Activated naive CD4-positive, alpha-beta T cell (primary cell): ENCODE data around the gene MAGI1.
"Not testable (repeated sequence)": the region's sequence is repeated elsewhere in the genome, so short reads cannot be mapped to it uniquely, and the experiment has no call there.

Experiments used
- DNase-seq, 4 experiments: peaks; one replicate each; lab custom pipeline; 2025; lab: John Stamatoyannopoulos, UW

The MAGI1 gene

DNA sequence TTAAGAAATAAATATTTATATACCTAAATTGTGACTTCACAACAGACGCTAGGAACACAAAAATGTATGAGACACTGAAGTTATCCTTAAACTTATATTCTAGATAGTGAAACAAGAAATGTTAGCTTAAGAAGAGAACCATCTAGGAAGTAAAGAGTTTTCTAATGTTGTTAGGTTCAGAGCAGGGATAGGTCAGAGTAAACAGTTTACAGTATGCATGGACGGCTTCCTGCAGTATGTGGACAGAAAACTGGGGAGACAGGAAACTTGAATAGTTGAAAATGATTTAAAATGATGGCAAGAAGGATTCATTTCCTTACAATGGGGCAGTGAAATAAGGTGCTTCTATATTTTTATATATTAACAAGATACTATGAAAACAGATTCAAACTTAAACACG, 449.8 kb downstream of the MAGI1 start:
- DNase-seq = no peak

DNA sequence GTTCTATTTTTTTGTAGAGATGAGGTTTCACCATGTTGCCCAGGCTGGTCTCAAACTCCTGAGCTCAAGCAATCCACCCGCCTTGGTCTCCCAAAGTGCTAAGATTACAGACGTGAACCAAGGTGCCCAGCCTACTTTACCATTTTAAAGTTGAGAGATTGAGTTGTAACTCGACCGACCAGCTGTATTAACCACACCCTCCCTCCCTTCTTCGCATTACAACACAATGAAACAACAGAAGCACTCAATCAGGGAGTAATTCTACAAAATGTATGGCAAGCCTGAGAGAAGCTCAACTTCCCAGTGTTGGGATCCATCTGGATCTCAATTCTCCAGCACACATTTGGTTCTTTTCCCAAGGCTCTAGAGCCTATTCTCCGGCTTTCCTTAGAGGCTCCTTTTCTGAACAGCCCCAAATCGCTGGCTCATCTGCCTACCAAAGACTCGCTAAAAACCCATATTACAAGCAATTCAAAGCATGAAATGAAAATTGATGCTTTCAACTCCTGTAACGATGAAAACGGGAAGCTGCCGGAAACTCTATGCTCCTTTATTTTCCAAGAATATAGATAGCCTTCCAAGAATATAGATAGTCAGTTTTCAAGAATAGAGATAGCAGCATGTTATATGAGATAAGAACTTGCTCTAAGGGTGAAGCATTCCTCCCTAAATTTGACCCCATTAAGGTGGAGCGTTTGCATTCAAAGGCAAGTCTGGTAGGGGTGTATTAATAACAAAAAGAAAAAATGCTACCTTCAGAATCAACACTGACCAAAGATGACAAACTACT, 450.9 kb downstream of the MAGI1 start:
- no peak for DNase-seq

- DNase-seq = no peak
These were observed 453.8 kb downstream of the MAGI1 start for GRCh38 chr3:65584913-65585312.

DNA sequence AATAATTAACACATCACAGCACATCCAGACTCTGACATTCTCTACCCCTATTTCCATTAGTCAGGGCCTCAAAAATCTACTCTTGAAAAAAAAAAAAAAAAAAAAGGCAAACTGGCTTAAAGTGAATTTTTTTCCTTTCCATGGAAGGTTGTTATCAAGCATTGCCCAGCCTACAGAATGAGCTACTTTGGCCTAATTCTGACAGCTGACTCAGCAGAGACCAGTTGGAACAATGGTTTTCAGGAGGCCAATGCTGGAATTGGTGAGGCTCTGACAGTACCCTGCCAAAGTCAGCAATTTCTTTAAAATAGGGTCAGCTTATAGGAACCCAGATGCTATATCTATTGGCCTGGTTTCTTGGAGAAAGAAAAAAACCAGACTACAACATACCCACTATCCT, 454.7 kb downstream of the MAGI1 start:
- no peak for DNase-seq

DNA sequence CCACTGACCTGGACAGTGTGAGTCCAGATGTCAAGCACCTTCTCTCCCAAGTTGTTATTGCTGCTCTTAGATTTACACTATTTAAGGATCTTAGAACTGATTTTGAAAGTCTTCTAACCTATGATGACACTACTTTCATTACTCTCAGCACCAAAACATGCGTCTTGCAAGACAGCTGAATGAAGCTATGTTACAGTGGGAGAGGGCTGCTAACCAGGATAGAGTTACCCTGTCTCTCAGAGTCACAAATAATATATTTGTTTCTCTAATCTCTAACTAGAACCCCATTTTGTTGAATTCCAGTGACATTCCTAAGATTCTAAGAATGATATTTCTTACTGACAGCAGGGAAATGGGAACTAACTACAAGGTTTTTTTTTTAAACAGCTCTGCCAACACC, 455.5 kb downstream of the MAGI1 start:
- no peak for DNase-seq

DNA sequence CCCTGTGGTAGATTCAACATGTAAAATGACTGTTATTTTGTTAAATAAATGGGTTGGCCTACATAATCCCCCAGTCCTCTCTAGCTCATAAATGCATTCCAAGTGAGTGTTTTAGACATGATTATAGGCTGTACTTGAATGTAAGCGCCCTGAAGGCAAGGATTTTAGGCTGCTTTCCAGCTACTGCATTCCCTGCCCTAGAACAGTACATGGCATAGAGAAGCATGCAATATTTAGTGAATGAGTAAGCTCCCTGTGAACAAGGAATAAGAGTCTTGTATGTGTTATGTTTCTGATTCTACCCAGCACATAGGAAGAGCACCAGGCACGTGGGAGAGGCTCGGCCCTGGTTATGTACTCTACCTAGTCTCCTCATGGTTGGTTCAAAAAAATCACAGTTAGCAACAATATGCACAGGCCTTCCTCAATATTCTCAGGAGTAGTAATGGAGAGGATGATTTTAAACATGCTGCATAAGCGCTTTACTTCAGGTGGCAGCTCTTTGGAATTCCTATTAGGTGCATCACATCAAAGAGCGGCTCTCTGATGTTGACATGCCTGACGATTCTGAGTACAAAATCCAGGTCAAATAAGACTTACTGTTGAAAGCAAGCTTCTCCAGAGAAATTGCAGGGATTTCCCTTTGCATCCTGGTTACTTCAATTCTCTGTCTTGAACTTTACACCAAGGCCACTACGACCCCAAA, 456.6 kb downstream of the MAGI1 start:
- DNase-seq = no peak

- DNase-seq = no peak
These were observed 457.4 kb downstream of the MAGI1 start for GRCh38 chr3:65581313-65581712.

- no peak for DNase-seq
These were observed 459.9 kb downstream of the MAGI1 start for GRCh38 chr3:65578861-65579260.

DNA sequence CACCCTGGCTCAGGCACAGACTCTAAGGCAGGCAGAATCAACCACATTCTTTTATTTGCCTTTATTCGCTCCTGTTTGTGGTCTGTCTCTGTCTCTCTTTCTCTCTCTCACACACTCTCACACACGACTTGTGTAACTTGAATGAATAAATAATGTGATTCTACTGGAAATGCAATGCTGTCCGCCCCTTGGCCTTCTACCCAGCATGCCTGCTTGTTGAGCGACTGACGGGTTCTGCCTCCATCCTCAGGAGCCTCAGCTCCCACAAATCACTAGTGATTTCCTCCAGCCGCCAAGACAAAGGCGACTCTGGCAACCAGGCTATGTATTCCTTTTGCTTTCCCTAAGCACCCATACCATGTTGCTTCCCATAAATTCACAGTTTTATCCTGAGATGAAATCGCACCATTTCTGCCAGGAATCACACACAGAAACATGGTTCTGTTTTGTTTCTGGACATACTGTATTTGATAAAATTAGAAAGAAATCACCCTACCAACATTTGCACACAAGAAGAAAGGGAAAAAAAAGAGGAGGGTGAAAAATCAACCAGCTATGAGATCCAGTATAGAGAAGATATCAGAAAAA, 460.8 kb downstream of the MAGI1 start:
- no peak for DNase-seq

DNA sequence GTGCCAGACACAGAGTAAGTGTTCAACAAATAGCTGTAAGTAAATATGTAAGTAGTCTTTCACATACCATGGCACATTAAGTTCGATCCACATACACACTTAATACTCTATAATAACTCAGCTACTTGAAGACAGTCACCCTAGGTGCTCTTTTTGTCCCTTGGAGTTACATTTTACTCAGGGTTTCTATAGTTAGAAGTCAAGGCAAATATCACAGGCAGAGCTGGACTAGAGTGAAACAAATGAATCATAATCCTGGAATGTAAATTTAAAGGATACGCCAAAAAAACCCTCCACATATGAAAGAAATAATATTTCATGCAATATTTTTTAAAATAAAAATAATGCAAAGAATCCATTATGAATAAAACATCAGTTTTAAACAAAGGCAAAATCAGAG, 461.8 kb downstream of the MAGI1 start:
- no peak for DNase-seq

DNA sequence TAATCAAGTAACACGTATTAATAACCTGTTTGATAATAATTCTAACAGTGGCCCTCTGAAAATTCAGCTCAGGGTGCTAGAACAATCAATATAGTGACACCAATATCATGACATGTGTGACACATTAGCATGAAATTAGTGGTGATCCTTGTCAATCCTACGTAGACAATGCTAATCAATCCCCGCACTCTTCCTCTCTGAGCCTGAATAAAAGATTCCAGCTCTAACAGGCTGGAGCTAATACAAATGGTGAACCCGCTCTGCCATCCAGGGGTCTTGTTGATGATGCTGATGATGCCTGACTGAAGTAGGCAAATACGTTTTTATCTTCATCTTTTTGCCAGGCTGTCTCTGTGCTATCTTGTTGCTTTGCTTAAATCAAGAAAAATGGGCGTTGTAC, 462.5 kb downstream of the MAGI1 start:
- DNase-seq = no peak

DNA sequence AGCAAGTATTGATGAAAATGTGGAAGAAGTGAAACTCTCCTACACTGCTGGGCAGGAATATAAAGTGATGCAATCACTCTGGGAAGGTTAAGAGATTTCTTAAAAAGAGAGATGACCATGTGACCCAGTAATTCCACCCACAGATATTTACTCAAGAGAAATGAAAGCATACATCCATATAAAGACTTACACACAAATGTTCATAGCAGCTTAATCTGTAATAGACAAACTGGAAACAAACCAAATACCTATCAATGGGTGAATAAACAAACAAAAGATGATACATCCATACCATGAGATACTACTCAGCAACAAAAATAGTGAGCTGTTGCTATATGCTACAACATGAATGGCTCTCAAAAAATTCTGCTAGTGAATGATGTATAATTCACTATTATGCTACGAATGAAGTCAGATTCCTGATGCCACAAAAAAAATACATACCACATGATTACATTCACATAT, 463.3 kb downstream of the MAGI1 start:
- DNase-seq = no peak

DNA sequence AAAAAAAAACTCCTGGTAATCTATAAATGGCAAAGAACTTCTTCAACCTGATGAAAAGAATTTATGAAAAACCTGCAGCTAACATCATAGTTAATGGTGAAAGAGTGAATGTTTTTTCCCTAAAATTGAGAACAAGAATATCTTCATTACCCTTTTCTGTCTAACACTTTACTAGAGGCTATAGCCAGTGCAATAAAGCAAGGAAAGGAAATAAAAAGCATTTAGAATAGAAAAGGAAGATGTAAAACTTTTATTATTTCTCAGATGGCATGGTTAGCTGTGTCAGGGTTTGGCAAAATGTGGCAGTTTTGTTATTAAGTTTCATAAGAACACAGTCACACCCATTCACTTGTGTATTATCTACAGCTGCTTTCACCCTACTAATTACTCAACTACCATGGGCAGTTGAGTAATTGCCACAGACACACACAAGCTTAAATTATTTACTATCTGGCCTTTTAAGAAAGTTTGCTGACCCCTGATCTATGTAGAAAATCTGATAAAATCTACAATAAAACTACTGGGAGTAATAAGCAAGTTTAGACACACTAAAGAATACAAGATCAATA, 465.1 kb downstream of the MAGI1 start:
- DNase-seq = no peak

GRCh38 chr3:65572175-65572777, 466.4 kb downstream of the MAGI1 start:
- DNase-seq = no peak

GRCh38 chr3:65569845-65570405, 468.8 kb downstream of the MAGI1 start:
- no peak for DNase-seq

GRCh38 chr3:65569129-65569528, 469.6 kb downstream of the MAGI1 start:
- DNase-seq = no peak

DNA sequence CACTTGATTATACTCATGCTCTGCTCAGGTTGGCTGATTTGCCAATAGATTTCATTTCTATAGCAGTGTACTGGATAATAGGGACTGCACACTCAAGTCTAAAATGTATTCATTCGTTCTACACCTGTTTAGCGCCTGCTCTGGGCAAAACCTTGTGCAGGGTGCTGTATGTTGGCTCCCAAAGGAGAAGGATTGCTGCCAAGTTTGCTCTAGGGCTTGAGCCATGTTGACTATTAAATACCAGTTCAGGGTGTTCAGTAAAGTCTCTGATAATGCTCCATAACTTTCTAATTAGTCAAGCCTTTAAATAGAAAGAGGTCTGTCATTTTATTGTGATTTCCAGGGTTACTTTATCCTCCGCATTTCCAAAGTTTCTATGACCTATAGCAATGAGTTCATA, 470.2 kb downstream of the MAGI1 start:
- DNase-seq = no peak

DNA sequence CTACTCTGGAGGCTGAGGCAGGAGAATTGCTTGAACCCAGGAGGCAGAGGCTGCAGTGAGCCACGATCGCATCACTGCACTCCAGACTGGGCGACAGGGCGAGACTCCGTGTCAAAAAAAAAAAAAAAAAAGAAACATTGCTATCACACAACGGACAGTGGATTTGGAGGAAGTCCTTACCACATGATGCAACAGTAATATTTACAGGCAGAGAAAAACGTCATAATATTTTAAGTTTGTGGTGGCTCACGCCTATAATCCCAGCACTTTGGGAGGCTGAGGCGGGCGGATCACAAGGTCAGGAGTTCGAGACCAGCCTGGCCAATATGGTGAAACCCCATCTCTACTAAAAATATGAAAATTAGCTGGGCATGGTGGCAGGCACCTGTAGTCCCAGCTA, 473.0 kb downstream of the MAGI1 start:
- not testable (repeated sequence) for DNase-seq

DNA sequence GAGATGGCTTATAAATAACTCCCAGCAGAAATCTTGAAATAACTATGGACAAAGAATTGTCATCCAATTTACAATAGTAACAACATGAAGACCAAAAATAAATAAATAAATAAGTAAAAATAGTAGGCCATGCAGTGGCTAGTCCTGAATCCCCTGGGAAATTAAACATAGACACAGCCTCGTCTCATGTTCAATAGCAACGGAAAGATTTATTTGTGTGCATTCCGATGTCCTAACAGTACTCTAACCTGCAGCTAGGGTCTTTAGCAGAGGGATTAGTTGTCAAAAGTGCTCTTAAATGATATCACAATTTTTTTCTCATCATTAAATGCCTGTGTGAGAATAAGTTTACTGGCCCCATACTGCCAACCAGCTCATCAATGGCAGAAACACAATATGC, 474.2 kb downstream of the MAGI1 start:
- DNase-seq = no peak

GRCh38 chr3:65563861-65564260, 474.9 kb downstream of the MAGI1 start:
- DNase-seq = no peak

- DNase-seq = no peak
These were observed 476.3 kb downstream of the MAGI1 start for GRCh38 chr3:65562447-65562846.

GRCh38 chr3:65561617-65562016, 477.1 kb downstream of the MAGI1 start:
- DNase-seq = no peak
